HCT116 (cell line): ENCODE measurements around the gene GPR176.

Source experiments
- CTCF ChIP-seq, 3 experiments: fragments of 200-600 bp in 1 of 3; sonication (generic) in 1 of 3; IDR thresholded peaks in 2 of 3; conservative IDR thresholded peaks in 1 of 3; 2 replicates each; pipeline ENCODE4 v1.5.1; 2012 to 2017; ENCODE audit warnings: low read depth in 2 of 3, low read length in 2 of 3, antibody characterized with exemption in 1 of 3, borderline replicate concordance in 1 of 3, control low read depth in 1 of 3, mild to moderate bottlenecking in 1 of 3, mixed read lengths in 1 of 3, mixed run types in 1 of 3, moderate library complexity in 1 of 3; ENCODE audit not compliant: insufficient read depth in 1 of 3
- EGR1 ChIP-seq: IDR thresholded peaks from 2 replicates; pipeline ENCODE4 v1.6.1; 2012; ENCODE audit warnings: low read depth
- EZH2 ChIP-seq: fragments of 200-600 bp; sonication (generic); IDR thresholded peaks from 2 replicates; pipeline ENCODE4 v1.6.1; 2017; ENCODE audit warnings: antibody characterized with exemption, mixed run types
- EZH2phosphoT487 ChIP-seq: fragments of 200-600 bp; IDR thresholded peaks from 2 replicates; pipeline ENCODE4 v1.6.1; 2018; ENCODE audit warnings: antibody characterized with exemption, borderline replicate concordance
- JUND ChIP-seq: IDR thresholded peaks from 2 replicates; pipeline ENCODE4 v1.6.1; 2012
- POLR2A ChIP-seq: IDR thresholded peaks from 2 replicates; pipeline ENCODE4 v1.7.0; 2011; ENCODE audit warnings: borderline replicate concordance; ENCODE audit not compliant: insufficient read depth, insufficient read length; ENCODE audit errors: extremely low read depth
- POLR2AphosphoS5 ChIP-seq: IDR thresholded peaks from 2 replicates; pipeline ENCODE4 v1.6.1; 2011; ENCODE audit warnings: mild to moderate bottlenecking, low read depth, low read length, moderate library complexity
- REST ChIP-seq: IDR thresholded peaks from 2 replicates; pipeline ENCODE4 v1.6.1; 2012; ENCODE audit warnings: low read depth
- SIN3A ChIP-seq: IDR thresholded peaks from 2 replicates; pipeline ENCODE4 v1.6.1; 2012; ENCODE audit warnings: low read depth
- SP1 ChIP-seq: IDR thresholded peaks from 2 replicates; pipeline ENCODE4 v1.6.1; 2012; ENCODE audit warnings: low read depth
- TCF7L2 ChIP-seq: IDR thresholded peaks from 2 replicates; pipeline ENCODE4 v1.7.0; 2011; ENCODE audit warnings: borderline replicate concordance, inconsistent platforms; ENCODE audit not compliant: insufficient read depth, insufficient read length; ENCODE audit errors: extremely low read depth
- YY1 ChIP-seq: IDR thresholded peaks from 2 replicates; pipeline ENCODE4 v1.6.1; 2011; ENCODE audit warnings: low read length, low read depth, moderate library complexity, mild to moderate bottlenecking; ENCODE audit not compliant: insufficient replicate concordance; ENCODE audit errors: extremely low read depth
- ZFX ChIP-seq: fragments of 450-650 bp; IDR thresholded peaks from 2 replicates; pipeline ENCODE4 v1.6.1; 2017
- ZNF274 ChIP-seq: fragments of 200-500 bp; sonication (Bioruptor generic); IDR thresholded peaks from 2 replicates; pipeline ENCODE4 v1.6.1; 2014; ENCODE audit warnings: mild to moderate bottlenecking, low read depth, low read length, inconsistent platforms

GRCh38 chr15:39890621-39891020 lies 29.4 kb downstream of the GPR176 start:
- TF ChIP-seq CTCF (IDR thresholded peaks at IDR 0.05 in 2 of 3, conservative IDR thresholded peaks at IDR 0.05 in 1 of 3; ENCODE audit: borderline replicate concordance in 1 of 3, insufficient read depth in 1 of 3, low read depth in 2 of 3, low read length in 2 of 3), result no peak
- TF ChIP-seq POLR2A, result no peak
- TF ChIP-seq YY1, result no peak
- TF ChIP-seq JUND, result no peak
- TF ChIP-seq SP1, result no peak
- no peak for TF ChIP-seq TCF7L2
- no peak for TF ChIP-seq POLR2AphosphoS5
- no peak for TF ChIP-seq ZNF274
- TF ChIP-seq EGR1, result no peak
- no peak for TF ChIP-seq EZH2
- TF ChIP-seq REST, result no peak
- TF ChIP-seq EZH2phosphoT487, result no peak
- TF ChIP-seq ZFX, result no peak
- TF ChIP-seq SIN3A, result no peak
